DOHH2 (cell line): ENCODE measurements around the gene WARS2.

ENCODE experiments used
- EZH2phosphoT487 ChIP-seq: fragments of 200-600 bp; sonication (generic); IDR thresholded peaks from 2 replicates; pipeline ENCODE4 v1.6.1; 2017; ENCODE audit warnings: borderline replicate concordance, mild to moderate bottlenecking, antibody characterized with exemption, low read length, moderate library complexity, mixed read lengths
- TF ChIP-seq, protein P1 (sequence below): fragments of 200-600 bp; sonication (generic); IDR thresholded peaks from one replicate; pipeline ENCODE4 v1.5.1; 2014; ENCODE audit warnings: antibody characterized with exemption, mild to moderate bottlenecking, low read depth, low read length; ENCODE audit not compliant: poor library complexity, severe bottlenecking

DNA sequence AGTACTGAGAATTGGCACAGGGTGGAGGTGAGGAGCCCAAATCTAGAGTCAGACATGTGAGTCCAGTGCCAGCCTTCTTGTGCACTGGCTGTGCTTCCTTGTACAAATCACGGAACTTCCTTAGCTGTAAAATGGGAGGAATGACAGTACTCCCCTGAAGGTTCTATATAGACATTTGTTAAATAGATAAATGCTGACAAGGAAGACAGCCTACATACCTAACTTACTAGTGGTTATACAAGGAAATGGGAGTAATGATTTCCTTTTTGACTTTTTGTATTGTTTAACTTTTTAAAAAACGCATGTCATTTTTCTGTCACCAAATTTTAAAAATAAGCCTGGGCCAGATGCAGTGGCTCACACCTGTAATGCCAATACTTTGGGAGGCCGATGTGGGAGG, 50.2 kb downstream of the WARS2 start:
- TF ChIP-seq, protein P1, sequence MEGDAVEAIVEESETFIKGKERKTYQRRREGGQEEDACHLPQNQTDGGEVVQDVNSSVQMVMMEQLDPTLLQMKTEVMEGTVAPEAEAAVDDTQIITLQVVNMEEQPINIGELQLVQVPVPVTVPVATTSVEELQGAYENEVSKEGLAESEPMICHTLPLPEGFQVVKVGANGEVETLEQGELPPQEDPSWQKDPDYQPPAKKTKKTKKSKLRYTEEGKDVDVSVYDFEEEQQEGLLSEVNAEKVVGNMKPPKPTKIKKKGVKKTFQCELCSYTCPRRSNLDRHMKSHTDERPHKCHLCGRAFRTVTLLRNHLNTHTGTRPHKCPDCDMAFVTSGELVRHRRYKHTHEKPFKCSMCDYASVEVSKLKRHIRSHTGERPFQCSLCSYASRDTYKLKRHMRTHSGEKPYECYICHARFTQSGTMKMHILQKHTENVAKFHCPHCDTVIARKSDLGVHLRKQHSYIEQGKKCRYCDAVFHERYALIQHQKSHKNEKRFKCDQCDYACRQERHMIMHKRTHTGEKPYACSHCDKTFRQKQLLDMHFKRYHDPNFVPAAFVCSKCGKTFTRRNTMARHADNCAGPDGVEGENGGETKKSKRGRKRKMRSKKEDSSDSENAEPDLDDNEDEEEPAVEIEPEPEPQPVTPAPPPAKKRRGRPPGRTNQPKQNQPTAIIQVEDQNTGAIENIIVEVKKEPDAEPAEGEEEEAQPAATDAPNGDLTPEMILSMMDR = no peak
- TF ChIP-seq EZH2phosphoT487 = no peak
